ENCODE results near the gene OTX2.

OTX2 gene

GRCh38 chr14:56811593-56812363 is 1.5 kb upstream of the OTX2 start:
- no peak for DNase-seq

GRCh38 chr14:56810836-56811592 is 735 bp upstream of the OTX2 start:
- DNase-seq, result no peak

GRCh38 chr14:56809270-56810146 is 771 bp downstream of the OTX2 start:
- DNase-seq, result no peak

- no peak for DNase-seq
Measured at GRCh38 chr14:56808383-56809269, 1.7 kb downstream of the OTX2 start.

GRCh38 chr14:56808110-56808382 is 2.2 kb downstream of the OTX2 start:
- DNase-seq, result no peak

- DNase-seq, result no peak
Measured at GRCh38 chr14:56807386-56808109, 2.7 kb downstream of the OTX2 start.

- no peak for DNase-seq
Measured at GRCh38 chr14:56806760-56807159, 3.5 kb downstream of the OTX2 start.

- DNase-seq, result no peak
Measured at GRCh38 chr14:56805992-56806727, 4.1 kb downstream of the OTX2 start.

- no peak for DNase-seq
Measured at GRCh38 chr14:56805201-56805991, 4.9 kb downstream of the OTX2 start.

- no peak for DNase-seq
Measured at GRCh38 chr14:56803816-56804535, 6.3 kb downstream of the OTX2 start.

GRCh38 chr14:56801920-56802319 is 8.4 kb downstream of the OTX2 start:
- no peak for DNase-seq

GRCh38 chr14:56799343-56799645 is 11.0 kb downstream of the OTX2 start:
- no peak for DNase-seq

- no peak for DNase-seq
Measured at GRCh38 chr14:56798447-56799342, 11.6 kb downstream of the OTX2 start.

GRCh38 chr14:56797569-56798446 is 12.5 kb downstream of the OTX2 start:
- DNase-seq, result no peak

- no peak for DNase-seq
Measured at GRCh38 chr14:56797003-56797568, 13.2 kb downstream of the OTX2 start.

- DNase-seq, result no peak
Measured at GRCh38 chr14:56796259-56796658, 14.0 kb downstream of the OTX2 start.

GRCh38 chr14:56795284-56795622 is 15.0 kb downstream of the OTX2 start:
- no peak for DNase-seq

Data from NCI-H1436 treated with DMSO at 0.1 percent for 48 hours (cell line).